Pancreas (tissue), 10 donors: ENCODE data around the gene RAD23A. TPM values are rescaled to one million over a fixed set of nuclear protein-coding genes. Genes with fewer than 3 reads are reported as not detected.
"Not testable (repeated sequence)": the region's sequence is repeated elsewhere in the genome, so short reads cannot be mapped to it uniquely, and the experiment has no call there.

Experiments
- ATAC-seq, 4 donors: fragments of 200-7000 bp; cut with Tn5 transposase; one replicate each; pipeline versions ENCODE4 v1.8.0 to v1.9.1; 2020; ENCODE audit warnings: mild to moderate bottlenecking in 4 of 4, moderate library complexity in 4 of 4
- DNase-seq, 6 donors: peaks; one replicate each; pipeline ENCODE4 v3.0.0-alpha.2; 2020
- FAIRE-seq: peaks from 2 replicates; lab custom pipeline; 2012; peaks lifted over from hg19 to GRCh38; lab: Jason Lieb, UNC
- H3K27ac ChIP-seq, 4 donors: fragments of 200-600 bp; sonication (generic); 1 replicate in 3 of 4; 2 replicates in 1 of 4; pipeline versions ENCODE4 v1.5.0 to v1.8.0; 2020
- H3K27me3 ChIP-seq, 4 donors: fragments of 200-600 bp; one replicate each; pipeline ENCODE4 v1.8.0; 2021
- H3K36me3 ChIP-seq, 3 donors: fragments of 200-600 bp; sonication (generic) in 1 of 3; one replicate each; pipeline versions ENCODE4 v1.5.0 to v1.8.0; 2020 to 2021
- H3K4me1 ChIP-seq, 3 donors: fragments of 200-600 bp; one replicate each; pipeline ENCODE4 v1.8.0; 2021
- H3K4me3 ChIP-seq, 4 donors: fragments of 200-600 bp; sonication (generic) in 2 of 4; one replicate each; pipeline versions ENCODE4 v1.5.0 to v1.8.0; 2020 to 2021
- H3K9me3 ChIP-seq, 4 donors: fragments of 200-600 bp; one replicate each; pipeline ENCODE4 v1.8.0; 2021
- WGBS, 2 donors: extraction: QIAGEN DNeasy Blood & Tissue Kit; methylation state at CpG; one replicate each; pipeline ENCODE4 v1.1.7; 2013; 5-methylcytosine and 5-hydroxymethylcytosine counted together
- intact Hi-C, 3 donors: fragments of 100-400 bp; cut with DNase I; formaldehyde crosslinking; loops; one replicate each; pipeline versions ENCODE4 v1.11.1 to v1.14.2; 2022
- polyA plus RNA-seq, 2 donors: library from polyadenylated mRNA; stranded (reverse); fragments of 200-250 nt; gene quantifications; one replicate each; pipeline ENCODE4 v1.2.3, GENCODE V29; 2013
- total RNA-seq, 6 donors: library from RNA; stranded (reverse); fragmentation: NEBNext Ultra II Directional in 4 of 6; extraction: Animal tissue kit (Norgen Biotek cat#: 25700) in 4 of 6; gene quantifications; one replicate each; pipeline versions ENCODE4 v1.2.1 to v1.2.4, GENCODE V29; 2021 to 2023
- TF ChIP-seq, protein P1 (sequence below), 4 donors: fragments of 200-600 bp; sonication (generic) in 3 of 4; IDR thresholded peaks; one replicate each; pipeline versions ENCODE4 v1.5.0 to v1.8.0; 2021; ENCODE audit warnings: antibody characterized with exemption in 4 of 4
- donor health status: healthy with polysubstance abuse.
- donor health status: DM: no; HTN: no; CAD: no; lungs with moderate emphysema.
- donor health status: DM: no; HTN: no; CAD: no.
- donor health status: control.
- donor health status: control.
- donor health status: Bipolar disorder and iron deficiency.
- donor health status: DM: yes; HTN: yes; CAD: no.
- donor health status: DM: no; HTN: no; CAD: no.
- donor health status: DM: no; HTN: no; CAD: no.
- donor health status: DM: yes; HTN: yes; CAD: no.

Gene RAD23A
- total and polyA plus RNA-seq, 8 donors: 35.0 to 99.1 (median 46.8) TPM

DNA sequence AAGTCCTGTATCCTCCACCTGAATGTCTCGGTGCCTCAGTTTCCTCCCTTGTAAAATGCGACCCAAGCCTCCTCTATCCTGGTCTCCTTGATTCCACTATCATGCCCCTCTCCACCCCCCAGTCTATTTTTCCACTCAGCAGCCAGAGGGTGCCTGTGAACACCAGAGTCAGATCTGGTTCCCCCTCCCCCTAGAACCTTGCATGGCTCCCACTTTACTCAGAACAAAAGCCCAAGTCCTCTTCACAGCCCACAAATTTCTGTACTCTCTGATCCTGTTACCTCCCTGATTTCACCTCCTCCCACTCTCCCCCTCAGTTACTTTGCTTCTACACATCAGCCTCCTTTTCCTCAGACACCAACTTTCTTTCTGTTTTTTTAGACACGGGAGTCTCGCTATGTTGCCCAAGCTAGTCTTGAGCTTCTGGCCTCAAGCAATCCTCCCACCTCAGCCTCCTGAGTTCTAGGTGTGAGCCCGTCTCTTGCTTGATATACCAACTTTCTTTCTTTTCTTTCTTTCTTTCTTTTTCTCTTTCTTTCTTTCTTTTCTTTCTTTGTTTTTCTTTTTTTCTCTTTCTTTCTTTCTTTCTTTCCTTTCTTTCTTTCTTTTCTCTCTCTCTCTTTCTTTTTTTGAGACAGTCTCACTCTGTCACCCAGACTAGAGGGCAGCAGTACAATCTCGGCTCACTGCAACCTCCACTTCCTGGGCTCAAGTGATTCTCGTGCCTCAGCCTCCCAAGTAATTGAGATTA, 24.6 kb downstream of the RAD23A start:
- Histone ChIP-seq H3K4me1 (peaks cover 0 to 3% (median 0%) of the 10 kb centered on the region in 3 donors), H3K27ac (no peak overlapping the region), H3K9me3 (no peaks in the 10 kb centered on the region), H3K27me3 (no peaks in the 10 kb centered on the region), H3K4me3 (no peak overlapping the region), H3K36me3 (no peaks in the 10 kb centered on the region)
- no peak for ATAC-seq
- intact Hi-C loops: loop anchor here in 1 of 3 donors (10.0 kb wide), 1 partner anchor 295 kb away; no protein-coding TSS in a partner anchor
- WGBS, 2 donors: 85% methylated on average over 7 of the region's 7 CpGs
- FAIRE-seq: no peak
- DNase-seq: no peak
- TF ChIP-seq, protein P1, sequence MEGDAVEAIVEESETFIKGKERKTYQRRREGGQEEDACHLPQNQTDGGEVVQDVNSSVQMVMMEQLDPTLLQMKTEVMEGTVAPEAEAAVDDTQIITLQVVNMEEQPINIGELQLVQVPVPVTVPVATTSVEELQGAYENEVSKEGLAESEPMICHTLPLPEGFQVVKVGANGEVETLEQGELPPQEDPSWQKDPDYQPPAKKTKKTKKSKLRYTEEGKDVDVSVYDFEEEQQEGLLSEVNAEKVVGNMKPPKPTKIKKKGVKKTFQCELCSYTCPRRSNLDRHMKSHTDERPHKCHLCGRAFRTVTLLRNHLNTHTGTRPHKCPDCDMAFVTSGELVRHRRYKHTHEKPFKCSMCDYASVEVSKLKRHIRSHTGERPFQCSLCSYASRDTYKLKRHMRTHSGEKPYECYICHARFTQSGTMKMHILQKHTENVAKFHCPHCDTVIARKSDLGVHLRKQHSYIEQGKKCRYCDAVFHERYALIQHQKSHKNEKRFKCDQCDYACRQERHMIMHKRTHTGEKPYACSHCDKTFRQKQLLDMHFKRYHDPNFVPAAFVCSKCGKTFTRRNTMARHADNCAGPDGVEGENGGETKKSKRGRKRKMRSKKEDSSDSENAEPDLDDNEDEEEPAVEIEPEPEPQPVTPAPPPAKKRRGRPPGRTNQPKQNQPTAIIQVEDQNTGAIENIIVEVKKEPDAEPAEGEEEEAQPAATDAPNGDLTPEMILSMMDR (IDR thresholded peaks at IDR 0.05): no peak

DNA sequence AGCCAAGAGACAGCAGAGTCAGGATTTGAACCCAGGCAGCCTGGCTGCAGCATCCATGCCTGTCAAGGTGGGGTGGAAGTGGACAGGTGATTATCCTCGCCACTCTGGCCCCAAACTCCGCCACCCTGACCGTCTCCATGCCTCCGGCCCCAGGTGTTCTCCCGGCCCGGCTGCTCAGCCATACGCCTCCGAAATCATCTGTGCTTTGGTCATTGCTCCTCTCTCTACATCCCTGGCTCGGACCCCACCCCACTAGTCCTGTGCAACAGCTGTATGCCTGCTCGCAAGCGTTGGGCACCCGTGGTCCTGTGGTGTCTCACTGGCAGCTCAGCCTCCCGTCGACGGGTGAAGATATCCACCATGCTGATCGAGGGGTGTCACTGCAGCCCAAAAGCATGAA, 27.6 kb downstream of the RAD23A start:
- WGBS, 2 donors: 73 to 84% methylated on average over 16 of the region's 16 CpGs
- DNase-seq: no peak
- FAIRE-seq: no peak
- Histone ChIP-seq H3K9me3 (no peaks in the 10 kb centered on the region), H3K36me3 (no peaks in the 10 kb centered on the region), H3K27ac (no peak overlapping the region), H3K4me1 (peaks cover 0 to 3% (median 0%) of the 10 kb centered on the region in 3 donors), H3K4me3 (no peak overlapping the region), H3K27me3 (no peaks in the 10 kb centered on the region)
- intact Hi-C loops: loop anchor here in 1 of 3 donors (10.0 kb wide), 1 partner anchor 292 kb away; no protein-coding TSS in a partner anchor
- no peak for ATAC-seq
- TF ChIP-seq, protein P1 (IDR thresholded peaks at IDR 0.05): no peak

DNA sequence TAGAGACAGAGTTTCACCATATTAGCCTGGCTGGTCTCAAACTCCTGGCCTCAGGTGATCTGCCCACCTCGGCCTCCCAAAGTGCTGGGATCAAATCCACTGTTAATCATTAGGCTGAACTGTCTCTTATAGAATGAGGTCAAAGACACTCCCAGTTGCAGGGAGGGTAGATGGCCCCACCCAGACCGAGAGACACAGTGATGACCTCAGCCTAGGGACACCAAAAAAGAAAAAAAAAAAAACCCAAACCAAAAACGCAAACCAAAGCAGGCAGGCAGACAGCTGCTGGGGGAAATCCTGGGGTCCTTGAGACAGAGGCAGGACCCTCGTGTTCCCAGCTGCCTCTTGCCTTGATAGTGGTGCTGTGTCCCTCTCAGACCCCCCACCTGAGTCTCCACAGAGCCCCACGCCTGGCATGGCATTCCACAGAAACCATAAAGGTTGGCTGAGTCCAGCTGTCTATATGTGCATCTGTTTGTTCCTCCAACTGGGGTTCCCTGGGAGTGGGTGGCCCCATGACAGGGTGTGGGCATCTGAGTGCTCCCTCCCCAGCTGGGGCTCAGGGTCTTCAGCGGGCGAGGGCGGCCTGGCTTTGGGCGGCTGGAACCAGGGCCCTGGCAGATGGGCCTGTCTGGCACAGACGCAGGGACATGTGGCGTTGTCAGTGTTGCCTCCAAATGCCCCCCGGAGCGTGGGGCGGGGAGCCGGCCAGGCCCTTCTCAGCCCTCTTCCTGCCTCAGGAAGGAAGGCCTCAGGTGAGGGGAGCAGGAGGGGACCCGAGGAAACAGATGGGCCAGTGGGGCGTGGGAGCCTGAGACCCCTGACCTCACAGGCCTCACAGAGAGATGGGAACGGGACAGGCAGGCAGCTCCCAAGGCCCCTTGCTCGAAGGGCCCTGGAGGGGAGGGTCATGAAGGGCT, 28.9 kb downstream of the RAD23A start:
- TF ChIP-seq, protein P1 (IDR thresholded peaks at IDR 0.05): no peak
- FAIRE-seq: no peak
- H3K27ac ChIP-seq: no peak overlapping the region
- peak in 1 of 4 donors; percentile 22 for ATAC-seq
- H3K4me1 ChIP-seq: peaks cover 0 to 2% (median 0%) of the 10 kb centered on the region in 3 donors
- H3K27me3 ChIP-seq: no peaks in the 10 kb centered on the region
- intact Hi-C loops: loop anchor here in 2 of 3 donors (5.0 to 10.0 kb wide), 2 partner anchors 118 to 290 kb away; no protein-coding TSS in a partner anchor
- H3K9me3 ChIP-seq: no peaks in the 10 kb centered on the region
- H3K36me3 ChIP-seq: no peaks in the 10 kb centered on the region
- no peak for DNase-seq
- WGBS, 2 donors: 68 to 81% methylated on average over 19 of the region's 19 CpGs
- no peak overlapping the region for H3K4me3 ChIP-seq

DNA sequence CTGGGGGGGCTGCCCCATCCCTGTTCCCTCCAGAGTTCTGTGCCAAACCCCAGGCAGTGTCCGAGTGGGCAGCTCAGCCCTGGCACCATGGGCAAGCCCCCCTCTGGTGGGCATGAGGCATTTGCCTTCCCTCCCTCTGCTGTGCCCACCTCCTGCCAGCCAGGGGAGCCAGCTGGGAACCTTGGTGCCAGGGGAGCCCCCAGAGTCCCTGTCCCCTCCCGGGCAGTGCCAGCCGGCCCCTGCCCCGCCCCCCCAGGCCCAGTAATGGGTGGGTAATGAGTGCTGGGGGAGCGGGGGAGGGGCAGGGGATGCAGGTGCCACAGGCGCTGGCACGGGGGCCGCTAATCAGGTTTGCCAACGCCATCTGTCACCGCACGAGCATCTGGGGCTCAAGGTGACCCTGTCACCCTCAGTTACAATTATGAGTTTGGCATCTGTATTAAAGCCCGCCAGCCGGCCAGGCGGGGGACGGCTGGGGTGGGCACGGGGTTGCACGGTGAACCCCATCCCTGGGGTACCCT, 29.6 kb downstream of the RAD23A start:
- no peak overlapping the region for H3K4me3 ChIP-seq
- 40 to 41% methylated on average over 15 to 17 of the region's 17 CpGs for WGBS, 2 donors
- H3K36me3 ChIP-seq: no peaks in the 10 kb centered on the region
- H3K27me3 ChIP-seq: no peaks in the 10 kb centered on the region
- ATAC-seq: no peak
- FAIRE-seq: no peak
- H3K27ac ChIP-seq: no peak overlapping the region
- TF ChIP-seq, protein P1 (IDR thresholded peaks at IDR 0.05): no peak
- DNase-seq: no peak
- no peaks in the 10 kb centered on the region for H3K4me1 ChIP-seq
- H3K9me3 ChIP-seq: no peaks in the 10 kb centered on the region
- intact Hi-C loops: loop anchor here in 2 of 3 donors (5.0 to 10.0 kb wide), 2 partner anchors 117 to 290 kb away; no protein-coding TSS in a partner anchor

DNA sequence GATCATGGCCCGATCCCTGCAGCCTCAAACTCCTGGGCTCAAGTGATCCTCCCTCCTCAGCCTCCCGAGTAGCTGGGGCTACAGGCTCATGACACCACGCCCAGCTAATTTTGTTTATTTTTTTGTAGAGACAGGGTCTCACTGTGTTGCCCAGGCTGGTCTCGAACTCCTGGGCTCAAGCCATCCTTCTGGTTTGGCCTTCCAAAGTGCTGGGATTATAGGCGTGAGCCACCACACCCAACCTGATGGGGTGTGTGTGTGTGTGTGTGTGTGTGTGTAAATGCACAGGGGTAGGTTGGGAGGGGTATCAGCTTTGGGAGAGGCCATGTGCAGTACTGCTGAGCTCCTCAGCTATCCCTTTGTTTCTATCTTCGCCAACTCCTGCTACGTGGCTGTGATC, 30.4 kb downstream of the RAD23A start:
- H3K4me1 ChIP-seq, DNase-seq, H3K36me3 ChIP-seq, ATAC-seq, H3K9me3 ChIP-seq, H3K4me3 ChIP-seq, H3K27me3 ChIP-seq, FAIRE-seq, H3K27ac ChIP-seq: not testable (repeated sequence)
- intact Hi-C loops: loop anchor here in 2 of 3 donors (5.0 to 10.0 kb wide), 2 partner anchors 116 to 289 kb away; no protein-coding TSS in a partner anchor
- 61 to 73% methylated on average over 7 of the region's 7 CpGs for WGBS, 2 donors
